Measurements from ENCODE around the gene ACP6.
A peak's percentile ranks its signal among the peaks of the same experiment; 100 is the strongest.

The ACP6 gene

GRCh38 chr1:147648933-147649332 lies 21.4 kb downstream of the ACP6 start:
- DNase-seq = no peak

- DNase-seq = peak; percentile 2 to 20
Measured at GRCh38 chr1:147647796-147648633, 22.3 kb downstream of the ACP6 start.

- DNase-seq = no peak
Measured at GRCh38 chr1:147643974-147644373, 26.4 kb downstream of the ACP6 start.

- DNase-seq = peak; percentile 33 to 37
Measured at GRCh38 chr1:147641695-147642592, 28.4 kb downstream of the ACP6 start.

- no peak for DNase-seq
Measured at GRCh38 chr1:147641291-147641690, 29.0 kb downstream of the ACP6 start.

GRCh38 chr1:147640553-147641165 lies 29.7 kb downstream of the ACP6 start:
- peak; percentile 39 to 64 for DNase-seq

DNA sequence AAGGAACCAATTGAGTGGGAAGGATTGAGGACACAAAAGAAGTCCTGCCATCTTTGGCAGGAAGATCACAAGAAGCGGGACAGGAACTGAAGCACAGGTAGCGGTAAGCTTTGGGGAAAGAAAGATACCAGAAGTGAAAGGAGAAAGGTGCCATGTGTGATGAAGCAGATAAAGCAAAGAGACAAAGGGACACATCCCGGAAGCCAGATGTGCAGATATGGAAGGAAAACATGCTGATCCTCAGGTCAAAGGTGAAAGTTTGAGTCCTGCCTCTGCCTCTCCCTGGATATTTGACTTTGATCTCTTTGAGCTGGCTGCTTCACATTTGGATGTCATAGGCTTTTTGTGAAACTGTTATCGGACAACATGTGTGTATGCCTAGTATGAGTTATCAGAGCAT lies 34.0 kb downstream of the ACP6 start:
- DNase-seq = no peak

- no peak for DNase-seq
Measured at GRCh38 chr1:147635342-147635741, 35.0 kb downstream of the ACP6 start.

DNA sequence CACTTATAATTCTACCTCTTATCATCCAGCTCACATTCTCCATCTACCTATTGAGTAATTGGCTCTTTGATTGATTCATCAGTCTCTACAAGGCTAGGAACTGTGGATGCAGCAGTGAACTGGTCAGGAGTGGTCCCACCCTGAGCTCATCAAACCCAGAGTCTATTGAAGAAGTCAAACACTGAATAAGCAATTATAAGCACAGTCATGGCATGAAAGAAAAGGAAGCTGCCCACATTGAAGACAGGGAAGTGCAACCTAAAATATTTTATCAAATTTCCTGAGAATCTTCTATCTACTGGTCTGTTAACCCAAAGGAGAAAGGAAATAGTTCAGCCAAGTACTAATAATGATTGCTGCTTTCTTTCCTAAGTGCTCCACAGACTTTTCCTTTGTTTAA lies 35.7 kb downstream of the ACP6 start:
- DNase-seq = no peak

DNA sequence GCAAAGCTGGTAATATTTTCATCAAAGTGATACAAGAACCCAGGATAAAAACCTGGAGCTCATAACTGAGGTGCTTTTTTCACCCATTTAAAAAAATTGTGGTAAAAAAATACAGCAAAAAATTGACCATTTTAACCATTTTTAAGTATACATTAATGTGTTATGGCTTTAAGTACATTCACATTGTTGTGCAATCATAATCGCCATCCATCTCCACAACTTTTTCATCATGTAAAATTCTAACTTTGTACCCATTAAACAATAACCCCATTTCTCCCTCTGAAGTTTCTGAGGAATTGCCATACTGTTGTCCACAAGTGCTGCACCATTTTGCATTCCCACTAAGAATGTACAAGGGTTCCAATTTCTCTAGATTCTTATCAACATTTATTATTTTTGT lies 36.6 kb downstream of the ACP6 start:
- no peak for DNase-seq

- no peak for DNase-seq
Measured at GRCh38 chr1:147631839-147632238, 38.5 kb downstream of the ACP6 start.

DNA sequence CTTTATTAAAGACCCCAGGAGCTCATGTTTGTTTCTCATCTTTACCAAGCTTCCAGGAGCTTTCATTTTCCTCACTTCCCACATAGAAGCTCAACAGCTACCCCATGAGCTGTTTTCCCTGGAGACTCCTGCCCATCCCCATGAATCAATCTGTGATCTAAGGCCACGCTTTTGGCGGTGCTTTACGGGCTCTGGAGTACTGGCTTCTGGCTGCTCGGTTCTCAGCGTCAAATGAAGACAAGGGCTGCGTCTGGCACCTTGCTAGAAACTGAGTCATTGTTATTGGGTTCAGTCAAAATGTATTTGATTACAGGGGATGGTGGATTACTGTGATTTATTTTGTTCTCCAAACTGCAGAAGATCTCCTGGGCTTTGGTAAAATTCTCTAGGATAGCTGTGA lies 39.9 kb downstream of the ACP6 start:
- no peak for DNase-seq

DNA sequence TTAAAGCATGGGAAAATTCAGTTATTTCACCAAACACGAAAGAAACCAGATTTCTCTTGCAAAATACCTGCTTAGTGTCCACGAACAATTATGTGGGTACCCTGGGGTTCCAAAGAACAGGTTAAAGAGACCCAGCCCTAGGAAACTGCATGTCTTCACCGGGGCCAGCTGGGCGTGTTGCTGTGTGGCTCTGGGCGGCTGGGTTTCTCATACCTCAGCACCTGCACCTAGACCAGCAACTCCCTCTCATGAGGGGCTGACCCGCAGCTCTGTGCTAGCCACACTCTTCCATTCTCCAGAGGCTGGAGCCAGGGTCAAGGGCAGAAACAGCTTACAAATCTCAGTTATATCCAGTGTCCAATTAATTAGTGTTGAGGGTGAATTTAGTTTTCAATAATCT lies 40.3 kb downstream of the ACP6 start:
- no peak for DNase-seq

DNA sequence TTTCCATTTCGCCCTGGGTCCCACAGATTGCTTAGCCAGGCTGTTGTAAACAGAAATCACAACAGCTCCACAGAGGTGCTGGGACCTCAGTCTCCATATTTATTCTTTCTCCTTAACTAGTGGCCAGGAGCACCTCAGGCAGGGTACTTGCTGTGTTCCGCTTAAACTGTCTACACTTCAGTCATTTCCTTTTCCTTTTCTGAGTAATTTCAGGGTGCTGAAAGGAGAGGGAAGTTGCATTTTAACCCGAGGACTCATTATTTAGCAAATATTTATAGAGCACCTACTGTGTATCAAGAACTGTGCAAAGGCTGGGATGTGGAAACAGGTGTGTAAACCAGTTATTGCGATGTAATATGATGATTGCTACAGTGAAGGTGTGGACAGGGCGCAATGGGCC lies 41.9 kb downstream of the ACP6 start:
- DNase-seq = no peak

DNA sequence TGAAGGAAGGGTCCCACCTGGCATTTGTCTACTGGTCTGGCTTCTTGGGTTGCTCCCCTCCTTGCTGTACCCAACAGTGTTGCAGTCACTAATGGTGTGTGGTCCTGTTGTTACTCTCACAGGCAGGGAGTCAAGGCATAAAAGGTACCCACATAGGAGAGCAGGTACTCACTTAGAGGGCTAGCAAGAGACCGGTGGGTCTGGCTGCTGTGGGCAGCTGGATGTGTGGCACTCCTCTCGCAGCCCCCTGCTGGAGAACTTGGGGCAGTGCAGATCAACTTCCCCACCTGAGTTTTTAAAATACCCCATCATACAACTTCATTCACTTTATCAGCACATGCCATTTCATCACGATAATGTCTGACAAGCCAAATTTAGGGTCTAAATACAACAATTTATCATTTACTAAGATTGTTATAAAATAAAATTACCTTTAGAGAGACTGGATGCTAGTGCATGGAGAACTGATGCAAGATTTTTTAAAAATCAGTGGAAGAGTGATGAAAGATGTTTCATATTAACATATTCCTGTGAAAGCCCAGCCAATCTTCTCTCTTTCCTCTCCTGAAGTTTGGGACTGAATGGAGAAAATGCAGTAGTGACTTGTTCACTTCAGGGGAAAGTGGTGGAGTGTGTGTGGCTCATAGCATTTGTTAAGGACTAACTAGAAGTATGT lies 42.8 kb downstream of the ACP6 start:
- peak in 1 of 2 experiments; percentile 31 for DNase-seq

GRCh38 chr1:147626739-147627138 lies 43.6 kb downstream of the ACP6 start:
- no peak for DNase-seq

DNA sequence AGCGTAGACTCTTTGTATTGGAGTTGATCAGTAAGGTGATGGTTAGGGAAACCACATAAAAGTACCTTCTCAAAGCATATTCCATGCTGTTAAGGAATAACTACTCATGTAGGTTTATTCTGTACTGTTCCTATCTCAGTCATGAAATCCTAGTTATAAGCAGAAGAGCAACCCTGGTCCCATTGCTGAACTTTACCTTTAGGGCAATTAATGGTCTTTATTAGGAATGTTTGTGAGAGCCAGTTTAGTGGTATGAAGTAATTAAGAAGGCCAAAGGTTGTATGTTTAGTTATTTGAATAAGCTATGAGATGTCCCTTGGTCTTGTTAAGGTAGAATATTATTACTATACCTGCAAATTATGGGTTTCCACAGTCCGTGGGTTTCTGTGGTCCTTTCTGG lies 44.0 kb downstream of the ACP6 start:
- DNase-seq = no peak

DNA sequence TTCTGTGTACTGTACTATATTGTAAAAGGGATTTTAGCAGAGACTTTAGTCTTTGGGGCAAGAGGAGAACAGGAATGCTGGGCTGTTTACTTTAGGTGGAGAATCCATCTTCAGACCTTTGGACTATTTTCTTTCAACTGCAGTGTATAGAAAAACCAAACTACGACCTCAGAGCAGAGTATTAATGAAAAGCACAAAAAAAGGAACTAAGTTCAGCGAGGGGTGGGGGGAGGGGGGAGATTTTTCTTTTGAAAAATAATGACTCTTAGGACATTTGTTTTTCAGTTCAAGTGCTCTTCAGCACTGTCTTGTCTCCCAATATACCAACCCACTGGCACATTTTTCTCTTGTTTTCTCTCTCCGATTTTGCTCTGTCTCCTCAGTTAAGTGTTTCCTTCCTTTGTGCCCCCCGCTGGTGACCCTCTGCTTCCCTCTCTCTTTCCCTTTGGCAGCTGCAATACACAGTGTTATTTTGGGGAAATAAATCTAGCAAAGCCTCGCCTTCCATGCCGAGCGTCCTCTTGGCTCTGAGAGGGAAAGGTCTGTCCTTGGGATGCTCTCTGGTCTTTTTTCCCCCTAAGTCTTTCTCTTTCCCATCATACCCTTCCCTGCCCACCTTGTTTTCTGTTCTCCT lies 44.8 kb downstream of the ACP6 start:
- DNase-seq = no peak

DNA sequence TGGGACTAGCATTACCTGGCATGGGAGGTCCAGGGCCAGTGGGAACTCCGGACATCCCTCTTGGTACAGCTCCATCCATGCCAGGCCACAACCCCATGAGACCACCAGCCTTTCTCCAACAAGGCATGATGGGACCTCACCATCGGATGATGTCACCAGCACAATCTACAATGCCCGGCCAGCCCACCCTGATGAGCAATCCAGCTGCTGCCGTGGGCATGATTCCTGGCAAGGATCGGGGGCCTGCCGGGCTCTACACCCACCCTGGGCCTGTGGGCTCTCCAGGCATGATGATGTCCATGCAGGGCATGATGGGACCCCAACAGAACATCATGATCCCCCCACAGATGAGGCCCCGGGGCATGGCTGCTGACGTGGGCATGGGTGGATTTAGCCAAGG lies 45.8 kb downstream of the ACP6 start:
- no peak for DNase-seq

GRCh38 chr1:147624011-147624410 lies 46.3 kb downstream of the ACP6 start:
- no peak for DNase-seq

- DNase-seq = no peak
Measured at GRCh38 chr1:147622731-147623130, 47.6 kb downstream of the ACP6 start.

- no peak for DNase-seq
Measured at GRCh38 chr1:147620543-147620942, 49.8 kb downstream of the ACP6 start.

DNA sequence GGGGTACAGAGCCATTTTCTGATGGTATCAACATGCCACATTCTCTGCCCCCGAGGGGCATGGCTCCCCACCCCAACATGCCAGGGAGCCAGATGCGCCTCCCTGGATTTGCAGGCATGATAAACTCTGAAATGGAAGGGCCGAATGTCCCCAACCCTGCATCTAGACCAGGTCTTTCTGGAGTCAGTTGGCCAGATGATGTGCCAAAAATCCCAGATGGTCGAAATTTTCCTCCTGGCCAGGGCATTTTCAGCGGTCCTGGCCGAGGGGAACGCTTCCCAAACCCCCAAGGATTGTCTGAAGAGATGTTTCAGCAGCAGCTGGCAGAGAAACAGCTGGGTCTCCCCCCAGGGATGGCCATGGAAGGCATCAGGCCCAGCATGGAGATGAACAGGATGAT lies 50.6 kb downstream of the ACP6 start:
- no peak for DNase-seq

Measured in NCI-H524 (cell line).